Spleen (tissue), 11 donors: ENCODE data around the gene PSIP1. TPM values are rescaled to one million over a fixed set of nuclear protein-coding genes. Genes with fewer than 3 reads are reported as not detected.
"Not testable (repeated sequence)": the region's sequence is repeated elsewhere in the genome, so short reads cannot be mapped to it uniquely, and the experiment has no call there.

Experiments used
- DNase-seq: peaks from one replicate; pipeline ENCODE4 v3.0.0-alpha.2; 2020
- H3K27ac ChIP-seq, 8 donors: fragments of 200-600 bp; sonication (generic) in 7 of 8; 1 replicate in 4 of 8; 2 replicates in 4 of 8; pipeline versions ENCODE4 v1.5.0 to v1.8.0; 2016 to 2021; ENCODE audit warnings: inconsistent platforms in 4 of 8, mild to moderate bottlenecking in 4 of 8, moderate library complexity in 1 of 8
- H3K27me3 ChIP-seq, 7 donors: fragments of 200-600 bp; sonication (generic) in 6 of 7; replicated peaks in 1 of 7; 1 replicate in 4 of 7; 2 replicates in 3 of 7; pipeline versions ENCODE4 v1.5.0 to v1.8.0; 2016 to 2021; ENCODE audit warnings: inconsistent platforms in 3 of 7, mild to moderate bottlenecking in 1 of 7
- H3K36me3 ChIP-seq, 6 donors: fragments of 200-600 bp; sonication (generic) in 5 of 6; 1 replicate in 4 of 6; 2 replicates in 2 of 6; pipeline versions ENCODE4 v1.5.0 to v1.8.0; 2016 to 2021; ENCODE audit warnings: inconsistent platforms in 2 of 6
- H3K4me1 ChIP-seq, 6 donors: fragments of 200-600 bp; sonication (generic) in 5 of 6; 1 replicate in 3 of 6; 2 replicates in 3 of 6; pipeline versions ENCODE4 v1.5.0 to v1.8.0; 2016 to 2021; ENCODE audit warnings: inconsistent platforms in 3 of 6
- H3K4me3 ChIP-seq, 8 donors: fragments of 200-600 bp; sonication (generic) in 7 of 8; 1 replicate in 4 of 8; 2 replicates in 4 of 8; pipeline versions ENCODE4 v1.5.0 to v1.8.0; 2016 to 2021; ENCODE audit warnings: inconsistent platforms in 4 of 8, mild to moderate bottlenecking in 4 of 8, moderate library complexity in 2 of 8
- H3K9me3 ChIP-seq, 8 donors: fragments of 200-600 bp; sonication (generic) in 7 of 8; 1 replicate in 4 of 8; 2 replicates in 4 of 8; pipeline versions ENCODE4 v1.5.0 to v1.8.0; 2016 to 2021; ENCODE audit warnings: inconsistent platforms in 4 of 8
- POLR2A ChIP-seq, 3 donors: fragments of 450-650 bp; IDR thresholded peaks; one replicate each; pipeline ENCODE4 v1.5.1; 2017; ENCODE audit warnings: antibody characterized with exemption in 3 of 3, mild to moderate bottlenecking in 1 of 3
- POLR2AphosphoS5 ChIP-seq, 3 donors: sonication (generic); formaldehyde crosslinking; IDR thresholded peaks; one replicate each; pipeline ENCODE4 v1.5.1; 2017; ENCODE audit warnings: antibody characterized with exemption in 3 of 3
- WGBS, 5 donors: extraction: QIAGEN DNeasy Blood & Tissue Kit in 3 of 5; methylation state at CpG; one replicate each; pipeline versions ENCODE4 v1.1.5 to v1.1.7; 2013 to 2018; 5-methylcytosine and 5-hydroxymethylcytosine counted together
- intact Hi-C: fragments of 100-400 bp; cut with DNase I; formaldehyde crosslinking; loops from one replicate; pipeline ENCODE4 v1.15.0; 2023; ENCODE audit warnings: low total_unique reads
- polyA plus RNA-seq, 3 donors: library from polyadenylated mRNA; stranded (reverse); fragments of 200-250 nt; gene quantifications; one replicate each; pipeline ENCODE4 v1.2.1, GENCODE V29; 2013
- total RNA-seq, 7 donors: library from RNA; depleted of rRNA in 3 of 7; stranded (reverse); fragments of >200 nt in 3 of 7; fragmentation: NEBNext Ultra II Directional in 4 of 7; extraction: Animal tissue kit (Norgen Biotek cat#: 25700) in 4 of 7; gene quantifications; one replicate each; pipeline versions ENCODE4 v1.1.0 to v1.2.1, GENCODE V29; 2016 to 2021
- TF ChIP-seq, protein P1 (sequence below), 11 experiments: fragments of 200-600 bp in 7 of 11; fragments of 450-650 bp in 4 of 11; sonication (generic) in 4 of 11; IDR thresholded peaks in 8 of 11; conservative IDR thresholded peaks in 3 of 11; 1 replicate in 7 of 11; 2 replicates in 4 of 11; pipeline versions ENCODE4 v1.4.0 to v1.8.0; 2016 to 2021; ENCODE audit warnings: antibody characterized with exemption in 11 of 11, inconsistent platforms in 4 of 11, mild to moderate bottlenecking in 1 of 11
- donor health status: healthy with polysubstance abuse.
- donor health status: DM: no; HTN: no; CAD: no; lungs with moderate emphysema.
- donor health status: DM: no; HTN: no; CAD: no.
- donor health status: Bipolar disorder and iron deficiency.
- donor health status: healthy.
- donor health status: DM: no; HTN: no; CAD: no.
- donor health status: DM: yes; HTN: yes; CAD: no.

Gene PSIP1
- total and polyA plus RNA-seq, 10 donors, result 38.1 to 121 (median 57.4) TPM

- no peaks in the 10 kb centered on the region for H3K27me3 ChIP-seq
- TF ChIP-seq POLR2AphosphoS5 (IDR thresholded peaks at IDR 0.05) (no peak), POLR2A (IDR thresholded peaks at IDR 0.05) (no peak)
- TF ChIP-seq, protein P1, sequence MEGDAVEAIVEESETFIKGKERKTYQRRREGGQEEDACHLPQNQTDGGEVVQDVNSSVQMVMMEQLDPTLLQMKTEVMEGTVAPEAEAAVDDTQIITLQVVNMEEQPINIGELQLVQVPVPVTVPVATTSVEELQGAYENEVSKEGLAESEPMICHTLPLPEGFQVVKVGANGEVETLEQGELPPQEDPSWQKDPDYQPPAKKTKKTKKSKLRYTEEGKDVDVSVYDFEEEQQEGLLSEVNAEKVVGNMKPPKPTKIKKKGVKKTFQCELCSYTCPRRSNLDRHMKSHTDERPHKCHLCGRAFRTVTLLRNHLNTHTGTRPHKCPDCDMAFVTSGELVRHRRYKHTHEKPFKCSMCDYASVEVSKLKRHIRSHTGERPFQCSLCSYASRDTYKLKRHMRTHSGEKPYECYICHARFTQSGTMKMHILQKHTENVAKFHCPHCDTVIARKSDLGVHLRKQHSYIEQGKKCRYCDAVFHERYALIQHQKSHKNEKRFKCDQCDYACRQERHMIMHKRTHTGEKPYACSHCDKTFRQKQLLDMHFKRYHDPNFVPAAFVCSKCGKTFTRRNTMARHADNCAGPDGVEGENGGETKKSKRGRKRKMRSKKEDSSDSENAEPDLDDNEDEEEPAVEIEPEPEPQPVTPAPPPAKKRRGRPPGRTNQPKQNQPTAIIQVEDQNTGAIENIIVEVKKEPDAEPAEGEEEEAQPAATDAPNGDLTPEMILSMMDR (IDR thresholded peaks at IDR 0.05 in 8 of 11, conservative IDR thresholded peaks at IDR 0.05 in 3 of 11), result no peak
- H3K27ac ChIP-seq, result no peak overlapping the region
- no peaks in the 10 kb centered on the region for H3K4me1 ChIP-seq
- WGBS, 5 donors, result 70 to 90% (median 86%) methylated on average over 2 of the region's 2 CpGs
- no peak for DNase-seq
- H3K9me3 ChIP-seq, result no peaks in the 10 kb centered on the region
- intact Hi-C loops, result no loop called here
- no peak overlapping the region for H3K4me3 ChIP-seq
- H3K36me3 ChIP-seq, result peaks cover 0 to 100% (median 70%) of the 10 kb centered on the region in 6 donors
Observed at GRCh38 chr9:15461601-15462000, 49.2 kb downstream of the PSIP1 start.

DNA sequence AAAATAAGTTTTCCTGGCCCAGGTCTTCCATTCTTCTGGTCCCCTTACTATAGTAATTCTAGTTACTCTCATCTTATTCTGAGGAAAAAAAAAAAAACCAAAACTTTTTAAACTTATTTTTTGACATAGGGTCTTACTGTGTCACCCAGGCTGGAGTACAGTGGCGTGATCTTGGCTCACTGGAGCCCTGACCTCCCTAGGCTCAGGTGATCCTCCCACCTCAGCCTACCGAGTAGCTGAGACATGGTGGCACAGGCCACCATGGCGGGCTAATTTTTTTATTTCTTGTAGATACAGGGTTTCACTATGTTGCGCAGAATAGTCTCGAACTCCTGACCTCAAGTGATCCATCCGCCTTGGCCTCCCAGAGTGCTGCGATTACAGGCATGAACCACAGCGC is 49.7 kb downstream of the PSIP1 start:
- H3K4me1 ChIP-seq, result no peaks in the 10 kb centered on the region
- H3K27me3 ChIP-seq, result no peaks in the 10 kb centered on the region
- intact Hi-C loops, result no loop called here
- no peak overlapping the region for H3K27ac ChIP-seq
- no peak overlapping the region for H3K4me3 ChIP-seq
- DNase-seq, result no peak
- H3K36me3 ChIP-seq, result peaks cover 0 to 100% (median 70%) of the 10 kb centered on the region in 6 donors
- WGBS, 5 donors, result 93 to 98% (median 98%) methylated on average over 8 of the region's 8 CpGs
- H3K9me3 ChIP-seq, result no peaks in the 10 kb centered on the region
- TF ChIP-seq POLR2AphosphoS5 (IDR thresholded peaks at IDR 0.05) (no peak), POLR2A (IDR thresholded peaks at IDR 0.05) (no peak)
- TF ChIP-seq, protein P1 (IDR thresholded peaks at IDR 0.05 in 8 of 11, conservative IDR thresholded peaks at IDR 0.05 in 3 of 11), result no peak

GRCh38 chr9:15453956-15454355 is 56.8 kb downstream of the PSIP1 start:
- TF ChIP-seq, protein P1 (IDR thresholded peaks at IDR 0.05 in 8 of 11, conservative IDR thresholded peaks at IDR 0.05 in 3 of 11), result no peak
- TF ChIP-seq POLR2AphosphoS5 (IDR thresholded peaks at IDR 0.05) (no peak), POLR2A (IDR thresholded peaks at IDR 0.05) (no peak)
- no peaks in the 10 kb centered on the region for H3K9me3 ChIP-seq
- 91 to 95% (median 94%) methylated on average over 5 of the region's 5 CpGs for WGBS, 5 donors
- no peaks in the 10 kb centered on the region for H3K27me3 ChIP-seq
- no peak overlapping the region for H3K27ac ChIP-seq
- H3K4me1 ChIP-seq, result no peaks in the 10 kb centered on the region
- no peak for DNase-seq
- intact Hi-C loops, result no loop called here
- no peak overlapping the region for H3K4me3 ChIP-seq
- H3K36me3 ChIP-seq, result peaks cover 0 to 100% (median 74%) of the 10 kb centered on the region in 6 donors

- Histone ChIP-seq H3K9me3 (peaks cover 0 to 6% (median 0%) of the 10 kb centered on the region in 8 donors), H3K27me3 (no peaks in the 10 kb centered on the region), H3K27ac (no peak overlapping the region), H3K36me3 (peaks cover 2 to 97% (median 66%) of the 10 kb centered on the region in 6 donors), H3K4me1 (no peaks in the 10 kb centered on the region), H3K4me3 (no peak overlapping the region)
- WGBS, 5 donors, result 83 to 96% (median 92%) methylated on average over 3 of the region's 3 CpGs
- intact Hi-C loops, result no loop called here
- TF ChIP-seq POLR2A (IDR thresholded peaks at IDR 0.05) (no peak), POLR2AphosphoS5 (IDR thresholded peaks at IDR 0.05) (no peak)
- TF ChIP-seq, protein P1 (IDR thresholded peaks at IDR 0.05 in 8 of 11, conservative IDR thresholded peaks at IDR 0.05 in 3 of 11), result no peak
- DNase-seq, result no peak
Observed at GRCh38 chr9:15444141-15444540, 66.6 kb downstream of the PSIP1 start.

DNA sequence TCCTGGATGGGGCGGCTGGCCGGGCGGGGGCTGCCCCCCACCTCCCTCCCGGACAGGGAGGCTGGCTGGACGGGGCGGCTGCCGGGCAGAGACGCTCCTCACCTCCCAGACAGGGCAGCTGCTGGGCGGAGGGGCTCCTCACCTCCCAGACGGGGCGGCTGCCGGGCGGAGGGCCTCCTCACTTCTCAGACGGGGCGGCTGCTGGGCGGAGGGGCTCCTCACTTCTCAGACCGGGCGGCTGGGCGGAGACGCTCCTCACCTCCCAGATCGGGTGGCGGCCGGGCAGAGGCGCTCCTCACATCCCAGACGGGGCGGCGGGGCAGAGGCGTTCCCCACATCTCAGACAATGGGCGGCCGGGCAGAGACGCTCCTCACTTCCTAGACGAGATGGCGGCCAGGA is 68.5 kb downstream of the PSIP1 start:
- H3K27ac ChIP-seq, intact Hi-C loops, H3K27me3 ChIP-seq, DNase-seq, H3K4me3 ChIP-seq, H3K9me3 ChIP-seq: not testable (repeated sequence)
- Histone ChIP-seq H3K36me3 (peaks cover 2 to 95% (median 51%) of the 10 kb centered on the region in 6 donors), H3K4me1 (peaks cover 0 to 13% (median 4%) of the 10 kb centered on the region in 6 donors)
- WGBS, 5 donors, result 95 to 99% (median 98%) methylated on average over 14 to 33 of the region's 33 CpGs

- H3K4me1 ChIP-seq, result peaks cover 0 to 17% (median 5%) of the 10 kb centered on the region in 6 donors
- H3K4me3 ChIP-seq, H3K27me3 ChIP-seq, intact Hi-C loops, H3K27ac ChIP-seq, H3K9me3 ChIP-seq, DNase-seq: not testable (repeated sequence)
- 88 to 100% (median 97%) methylated on average over 6 to 27 of the region's 29 CpGs for WGBS, 5 donors
- H3K36me3 ChIP-seq, result peaks cover 2 to 95% (median 47%) of the 10 kb centered on the region in 6 donors
Observed at GRCh38 chr9:15441841-15442240, 68.9 kb downstream of the PSIP1 start.
